Measurements from ENCODE around the gene STK4. TPM values are rescaled to one million over a fixed set of nuclear protein-coding genes. Genes with fewer than 3 reads are reported as not detected.

The STK4 gene
- polyA plus RNA-seq, 1 donor from 2014 or later: 14.0 TPM

- H3K79me2 ChIP-seq (replicated peaks; ENCODE audit: insufficient read depth, low read length): no peaks in the 10 kb centered on the region
- no peaks in the 10 kb centered on the region for H3K36me3 ChIP-seq (ENCODE audit: insufficient read depth, low read length)
- no peak within 1 kb of the TSS for H2AFZ ChIP-seq (ENCODE audit: low read depth, low read length)
- no peak within 1 kb of the TSS for H3K4me2 ChIP-seq (ENCODE audit: low read length)
- H3F3A ChIP-seq (ENCODE audit: insufficient read depth, low read length, poor library complexity, severe bottlenecking): no peaks in the 10 kb centered on the region
- TF ChIP-seq EZH2 (IDR thresholded peaks at IDR 0.05; ENCODE audit: borderline replicate concordance, insufficient read depth, low read length, poor library complexity, severe bottlenecking) (no peak), SMC3 (conservative IDR thresholded peaks at IDR 0.05; ENCODE audit: poor library complexity) (no peak), TAF1 (IDR thresholded peaks at IDR 0.05; ENCODE audit: low read depth) (no peak), POLR2AphosphoS5 (IDR thresholded peaks at IDR 0.05) (no peak), MXI1 (conservative IDR thresholded peaks at IDR 0.05; ENCODE audit: poor library complexity, severe bottlenecking) (no peak), EP300 (conservative IDR thresholded peaks at IDR 0.05; ENCODE audit: poor library complexity, severe bottlenecking) (no peak), REST (IDR thresholded peaks at IDR 0.05; ENCODE audit: borderline replicate concordance) (no peak), RAD21 (conservative IDR thresholded peaks at IDR 0.05) (no peak), CTCF (IDR thresholded peaks at IDR 0.05; ENCODE audit: poor library complexity, severe bottlenecking) (no peak)
- H3K9ac ChIP-seq (ENCODE audit: low read length): no peak within 1 kb of the TSS
- H3K4me3 ChIP-seq (ENCODE audit: low read length): no peak within 1 kb of the TSS
- no peaks in the 10 kb centered on the region for H3K9me2 ChIP-seq (ENCODE audit: insufficient read depth, low read length)
- H3K27me3 ChIP-seq (ENCODE audit: insufficient read depth, low read depth, low read length): peaks cover 29% of the 10 kb centered on the region
- H3K9me3 ChIP-seq (ENCODE audit: low read length): no peaks in the 10 kb centered on the region
- H4K20me1 ChIP-seq (ENCODE audit: insufficient read depth): no peaks in the 10 kb centered on the region
- no peak within 1 kb of the TSS for H3K27ac ChIP-seq (ENCODE audit: low read length)
Observed at GRCh38 chr20:45100563-45101245, 134.4 kb downstream of the STK4 start, which contains the start of gene KCNS1. Gene KCNS1 (minus strand): TSS chr20:45101127. CDS start chr20:45099236, 1,891 bp downstream.

- Histone ChIP-seq H3K36me3 (ENCODE audit: insufficient read depth, low read length) (no peaks in the 10 kb centered on the region), H4K20me1 (ENCODE audit: insufficient read depth) (no peaks in the 10 kb centered on the region), H3K9me3 (ENCODE audit: low read length) (no peaks in the 10 kb centered on the region), H3K9ac (ENCODE audit: low read length) (no peak overlapping the region), H2AFZ (ENCODE audit: low read depth, low read length) (no peak overlapping the region), H3K79me2 (replicated peaks; ENCODE audit: insufficient read depth, low read length) (no peaks in the 10 kb centered on the region), H3K27ac (ENCODE audit: low read length) (no peak overlapping the region), H3K9me2 (ENCODE audit: insufficient read depth, low read length) (no peaks in the 10 kb centered on the region), H3K4me2 (ENCODE audit: low read length) (no peak overlapping the region), H3F3A (ENCODE audit: insufficient read depth, low read length, poor library complexity, severe bottlenecking) (no peaks in the 10 kb centered on the region), H3K27me3 (ENCODE audit: insufficient read depth, low read depth, low read length) (peaks cover 29% of the 10 kb centered on the region), H3K4me3 (ENCODE audit: low read length) (no peak overlapping the region)
- no peak for TF ChIP-seq CTCF (IDR thresholded peaks at IDR 0.05; ENCODE audit: poor library complexity, severe bottlenecking)
- no peak for TF ChIP-seq EP300 (conservative IDR thresholded peaks at IDR 0.05; ENCODE audit: poor library complexity, severe bottlenecking)
- no peak for TF ChIP-seq MXI1 (conservative IDR thresholded peaks at IDR 0.05; ENCODE audit: poor library complexity, severe bottlenecking)
- TF ChIP-seq RAD21 (conservative IDR thresholded peaks at IDR 0.05): no peak
- no peak for TF ChIP-seq TAF1 (IDR thresholded peaks at IDR 0.05; ENCODE audit: low read depth)
- TF ChIP-seq EZH2 (IDR thresholded peaks at IDR 0.05; ENCODE audit: borderline replicate concordance, insufficient read depth, low read length, poor library complexity, severe bottlenecking): no peak
- TF ChIP-seq REST (IDR thresholded peaks at IDR 0.05; ENCODE audit: borderline replicate concordance): no peak
- TF ChIP-seq SMC3 (conservative IDR thresholded peaks at IDR 0.05; ENCODE audit: poor library complexity): no peak
Observed at GRCh38 chr20:45101333-45101850, 135.1 kb downstream of the STK4 start.
